A549 (cell line): ENCODE results near the gene CHD1L.

ENCODE experiments used
- EP300 ChIP-seq, 2 experiments: fragments of >200 bp; sonication (Bioruptor Twin); formaldehyde crosslinking; IDR thresholded peaks; 2 replicates in 1 of 2; 3 replicates in 1 of 2; pipeline ENCODE4 v1.6.1; 2016 to 2017
- JUNB ChIP-seq: fragments of >200 bp; sonication (Bioruptor Twin); formaldehyde crosslinking; IDR thresholded peaks from 2 replicates; pipeline ENCODE4 v1.6.1; 2016
- MAFK ChIP-seq: fragments of 450-650 bp; IDR thresholded peaks from 2 replicates; pipeline ENCODE4 v1.6.1; 2014; ENCODE audit not compliant: partially characterized antibody
- POLR2A ChIP-seq: IDR thresholded peaks from 2 replicates; pipeline ENCODE4 v1.6.1; 2012; ENCODE audit warnings: mild to moderate bottlenecking, low read length
- RAD21 ChIP-seq, 2 experiments: fragments of >200 bp in 1 of 2; sonication (Bioruptor Twin) in 1 of 2; formaldehyde crosslinking in 1 of 2; IDR thresholded peaks in 1 of 2; conservative IDR thresholded peaks in 1 of 2; 2 replicates in 1 of 2; 3 replicates in 1 of 2; pipeline ENCODE4 v1.6.1; 2012 to 2018; ENCODE audit warnings: inconsistent platforms in 1 of 2
- SMC3 ChIP-seq: fragments of >200 bp; sonication (Bioruptor Twin); formaldehyde crosslinking; IDR thresholded peaks from 3 replicates; pipeline ENCODE4 v1.6.1; 2018; ENCODE audit warnings: inconsistent platforms
- ZC3H11A ChIP-seq: fragments of 450-650 bp; IDR thresholded peaks from 2 replicates; pipeline ENCODE4 v1.6.1; 2014; ENCODE audit warnings: antibody characterized with exemption, mild to moderate bottlenecking
- TF ChIP-seq, protein P1 (sequence below): fragments of 250-450 bp; sonication (Bioruptor Pico); IDR thresholded peaks from 2 replicates; pipeline ENCODE4 v1.5.0; 2021; ENCODE audit warnings: mild to moderate bottlenecking, moderate library complexity, borderline replicate concordance
- TF ChIP-seq, protein P2 (sequence below): fragments of >200 bp; sonication (Bioruptor Twin); formaldehyde crosslinking; IDR thresholded peaks from 3 replicates; pipeline ENCODE4 v1.5.1; 2016
- TF ChIP-seq, protein P3 (sequence below): fragments of 450-650 bp; IDR thresholded peaks from 2 replicates; pipeline ENCODE4 v1.6.1; 2014; ENCODE audit warnings: antibody characterized with exemption

DNA sequence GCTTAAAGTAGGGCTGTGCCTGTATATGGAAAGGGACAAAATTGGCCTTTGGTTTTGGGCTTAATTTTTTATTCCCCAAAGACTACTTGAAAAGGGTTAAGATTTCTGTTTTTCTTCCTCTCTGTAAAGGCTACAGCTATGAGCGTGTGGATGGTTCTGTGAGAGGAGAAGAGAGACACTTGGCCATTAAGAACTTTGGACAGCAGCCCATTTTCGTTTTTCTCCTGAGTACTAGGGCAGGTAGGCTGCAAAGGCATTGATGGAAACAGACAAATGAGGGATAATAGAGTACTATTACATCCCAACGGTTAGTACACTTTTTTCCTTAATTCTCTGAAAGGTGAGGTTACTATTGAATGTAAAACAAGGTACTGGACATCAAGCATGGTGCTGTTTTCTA, 29.6 kb downstream of the CHD1L start:
- TF ChIP-seq JUNB = no peak
- TF ChIP-seq, protein P1, sequence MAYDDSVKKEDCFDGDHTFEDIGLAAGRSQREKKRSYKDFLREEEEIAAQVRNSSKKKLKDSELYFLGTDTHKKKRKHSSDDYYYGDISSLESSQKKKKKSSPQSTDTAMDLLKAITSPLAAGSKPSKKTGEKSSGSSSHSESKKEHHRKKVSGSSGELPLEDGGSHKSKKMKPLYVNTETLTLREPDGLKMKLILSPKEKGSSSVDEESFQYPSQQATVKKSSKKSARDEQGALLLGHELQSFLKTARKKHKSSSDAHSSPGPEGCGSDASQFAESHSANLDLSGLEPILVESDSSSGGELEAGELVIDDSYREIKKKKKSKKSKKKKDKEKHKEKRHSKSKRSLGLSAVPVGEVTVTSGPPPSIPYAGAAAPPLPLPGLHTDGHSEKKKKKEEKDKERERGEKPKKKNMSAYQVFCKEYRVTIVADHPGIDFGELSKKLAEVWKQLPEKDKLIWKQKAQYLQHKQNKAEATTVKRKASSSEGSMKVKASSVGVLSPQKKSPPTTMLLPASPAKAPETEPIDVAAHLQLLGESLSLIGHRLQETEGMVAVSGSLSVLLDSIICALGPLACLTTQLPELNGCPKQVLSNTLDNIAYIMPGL = no peak
- TF ChIP-seq, protein P2, sequence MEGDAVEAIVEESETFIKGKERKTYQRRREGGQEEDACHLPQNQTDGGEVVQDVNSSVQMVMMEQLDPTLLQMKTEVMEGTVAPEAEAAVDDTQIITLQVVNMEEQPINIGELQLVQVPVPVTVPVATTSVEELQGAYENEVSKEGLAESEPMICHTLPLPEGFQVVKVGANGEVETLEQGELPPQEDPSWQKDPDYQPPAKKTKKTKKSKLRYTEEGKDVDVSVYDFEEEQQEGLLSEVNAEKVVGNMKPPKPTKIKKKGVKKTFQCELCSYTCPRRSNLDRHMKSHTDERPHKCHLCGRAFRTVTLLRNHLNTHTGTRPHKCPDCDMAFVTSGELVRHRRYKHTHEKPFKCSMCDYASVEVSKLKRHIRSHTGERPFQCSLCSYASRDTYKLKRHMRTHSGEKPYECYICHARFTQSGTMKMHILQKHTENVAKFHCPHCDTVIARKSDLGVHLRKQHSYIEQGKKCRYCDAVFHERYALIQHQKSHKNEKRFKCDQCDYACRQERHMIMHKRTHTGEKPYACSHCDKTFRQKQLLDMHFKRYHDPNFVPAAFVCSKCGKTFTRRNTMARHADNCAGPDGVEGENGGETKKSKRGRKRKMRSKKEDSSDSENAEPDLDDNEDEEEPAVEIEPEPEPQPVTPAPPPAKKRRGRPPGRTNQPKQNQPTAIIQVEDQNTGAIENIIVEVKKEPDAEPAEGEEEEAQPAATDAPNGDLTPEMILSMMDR = no peak
- TF ChIP-seq RAD21 (conservative IDR thresholded peaks at IDR 0.05 in 1 of 2, IDR thresholded peaks at IDR 0.05 in 1 of 2) = no peak
- no peak for TF ChIP-seq ZC3H11A
- TF ChIP-seq, protein P3, sequence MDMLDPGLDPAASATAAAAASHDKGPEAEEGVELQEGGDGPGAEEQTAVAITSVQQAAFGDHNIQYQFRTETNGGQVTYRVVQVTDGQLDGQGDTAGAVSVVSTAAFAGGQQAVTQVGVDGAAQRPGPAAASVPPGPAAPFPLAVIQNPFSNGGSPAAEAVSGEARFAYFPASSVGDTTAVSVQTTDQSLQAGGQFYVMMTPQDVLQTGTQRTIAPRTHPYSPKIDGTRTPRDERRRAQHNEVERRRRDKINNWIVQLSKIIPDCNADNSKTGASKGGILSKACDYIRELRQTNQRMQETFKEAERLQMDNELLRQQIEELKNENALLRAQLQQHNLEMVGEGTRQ = no peak
- TF ChIP-seq MAFK = no peak
- TF ChIP-seq POLR2A = no peak
- TF ChIP-seq EP300 (IDR thresholded peaks at IDR 0.05) = no peak
- no peak for TF ChIP-seq SMC3
